GM23248 (cell line): ENCODE data around the gene SLX4IP.

ENCODE experiments used
- EZH2 ChIP-seq: fragments of 200-600 bp; sonication (generic); IDR thresholded peaks from 2 replicates; pipeline ENCODE4 v1.6.1; 2018; ENCODE audit warnings: antibody characterized with exemption, mild to moderate bottlenecking; ENCODE audit not compliant: insufficient read depth, poor library complexity, severe bottlenecking
- EZH2phosphoT487 ChIP-seq: fragments of 200-600 bp; sonication (generic); IDR thresholded peaks from 2 replicates; pipeline ENCODE4 v1.6.1; 2018; ENCODE audit warnings: antibody characterized with exemption, moderate library complexity, mild to moderate bottlenecking, low read depth; ENCODE audit not compliant: insufficient read depth

DNA sequence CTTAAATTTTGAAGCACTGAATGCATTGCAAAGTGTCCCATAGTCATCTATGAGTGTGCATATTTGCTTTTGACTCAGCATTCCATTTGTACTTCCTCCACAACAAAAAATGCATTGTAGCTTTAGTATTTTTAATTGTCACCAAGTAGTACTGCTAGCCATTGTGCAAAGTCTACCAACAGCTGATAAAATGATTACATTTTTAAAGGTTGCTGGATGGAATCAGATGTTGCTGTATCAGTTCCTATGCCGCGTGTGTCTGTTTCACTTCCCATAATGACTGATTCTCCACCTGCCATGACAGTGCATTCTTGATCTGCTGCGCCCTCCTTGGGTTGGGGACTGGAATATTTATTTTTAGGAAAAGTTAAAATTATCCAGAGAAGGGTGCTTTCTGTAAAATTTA, 41.2 kb downstream of the SLX4IP start:
- TF ChIP-seq EZH2phosphoT487 (no peak), EZH2 (no peak)
